ENCODE results near the gene SETMAR. TPM values are rescaled to one million over a fixed set of nuclear protein-coding genes. Genes with fewer than 3 reads are reported as not detected.

The SETMAR gene
- total and polyA plus RNA-seq, 2 of the 8 experiments (the other 6 are each of a cell fraction or from before 2014, with no cell fraction given), result 16.1 to 25.3 TPM

GRCh38 chr3:4336850-4337546, 33.8 kb downstream of the SETMAR start:
- no peak overlapping the region for H4K91ac ChIP-seq (replicated peaks; ENCODE audit: insufficient read length, low read length)
- H3K36me3 ChIP-seq (ENCODE audit: control insufficient read depth in 2 of 4, insufficient read depth in 4 of 4, low read length in 3 of 4), result no peaks in the 10 kb centered on the region
- no peaks in the 10 kb centered on the region for H3K79me1 ChIP-seq (ENCODE audit: low read depth, low read length)
- H3K9ac ChIP-seq (replicated peaks in 1 of 4; ENCODE audit: extremely low read depth in 1 of 4, low read depth in 3 of 4, low read length in 3 of 4), result no peak overlapping the region
- no peak for FAIRE-seq
- 78% methylated on average over 3 of the region's 3 CpGs; no CpG with 5 or more reads in 1 of the 2 experiments for WGBS, 2 experiments (ENCODE audit: extremely low coverage in 1 of 2, insufficient coverage in 1 of 2, insufficient read length in 1 of 2, insufficient replicate concordance in 2 of 2, low coverage in 1 of 2, low lambda C conversion rate in 2 of 2, missing lambda C conversion rate in 1 of 2)
- no peak overlapping the region for H2BK120ac ChIP-seq (replicated peaks; ENCODE audit: low read depth, low read length)
- H3K4me1 ChIP-seq (replicated peaks in 1 of 4; ENCODE audit: control insufficient read depth in 3 of 4, insufficient read depth in 4 of 4, low read length in 3 of 4), result peaks cover 1 to 11% (median 6%) of the 10 kb centered on the region in 4 experiments; a peak in 4 of 7 replicates
- H3K79me2 ChIP-seq (ENCODE audit: control insufficient read depth in 1 of 2, insufficient read depth in 2 of 2, low read length in 2 of 2), result no peaks in the 10 kb centered on the region
- H3K18ac ChIP-seq (ENCODE audit: extremely low read depth, low read length), result no peak overlapping the region
- no peak overlapping the region for H3K56ac ChIP-seq (replicated peaks; ENCODE audit: insufficient read length, low read depth, low read length)
- H3K4me3 ChIP-seq (ENCODE audit: extremely low read depth in 1 of 4, insufficient read depth in 2 of 4, low read depth in 3 of 4, low read length in 4 of 4), result no peak overlapping the region
- DNase-seq (ENCODE audit: low read depth in 1 of 2, low spot score in 2 of 2), result no peak
- no peaks in the 10 kb centered on the region for H4K20me1 ChIP-seq (replicated peaks in 1 of 2; ENCODE audit: control insufficient read depth in 1 of 2, insufficient read depth in 2 of 2, low read length in 2 of 2)
- H3K4ac ChIP-seq (replicated peaks; ENCODE audit: insufficient read length, low read depth, low read length), result no peak overlapping the region
- H2AFZ ChIP-seq (ENCODE audit: low read length), result no peak overlapping the region
- H2BK5ac ChIP-seq (ENCODE audit: low read depth, low read length), result no peak overlapping the region
- no peak overlapping the region for H3K23ac ChIP-seq (ENCODE audit: insufficient read length)
- no peaks in the 10 kb centered on the region for H3K9me3 ChIP-seq (ENCODE audit: insufficient read depth in 2 of 2, low read depth in 1 of 2, low read length in 1 of 2)
- no peak overlapping the region for H2AK5ac ChIP-seq (ENCODE audit: low read depth, low read length)
- H3K23me2 ChIP-seq (ENCODE audit: low read depth, low read length), result 0 out of 2 replicates have a peak, but pooled peaks cover 2% of the 10 kb centered on the region
- H4K8ac ChIP-seq (ENCODE audit: extremely low read depth, insufficient read depth, low read length), result no peak overlapping the region
- no peak overlapping the region for H3K27ac ChIP-seq (ENCODE audit: low read depth, low read length)
- no peak overlapping the region for H2BK20ac ChIP-seq (ENCODE audit: low read length)
- H2BK15ac ChIP-seq (ENCODE audit: low read length), result no peak overlapping the region
- H3K4me2 ChIP-seq (ENCODE audit: insufficient read depth in 1 of 2, low read depth in 2 of 2, low read length in 2 of 2), result no peak overlapping the region
- no peak overlapping the region for H4K5ac ChIP-seq (ENCODE audit: insufficient read length, low read depth, low read length)
- ChIA-PET CTCF (ENCODE audit: partially characterized antibody) (interaction anchor here (2.3 to 4.2 kb wide), 3 partner anchors 14 to 22 kb away, joined by 6 to 21 read pairs (median 13); no protein-coding TSS in a partner anchor), POLR2A (ENCODE audit: partially characterized antibody) (no interaction called here)
- H2BK12ac ChIP-seq (ENCODE audit: low read depth, low read length), result no peak overlapping the region
- H3K27me3 ChIP-seq (replicated peaks in 1 of 4; ENCODE audit: control insufficient read depth in 3 of 4, extremely low read depth in 1 of 4, insufficient read depth in 3 of 4, low read length in 3 of 4), result no peaks in the 10 kb centered on the region
- H3K14ac ChIP-seq (ENCODE audit: insufficient read length), result no peak overlapping the region
- TF ChIP-seq SIX5 (IDR thresholded peaks at IDR 0.05; ENCODE audit: low read depth, low read length) (no peak), JUND (IDR thresholded peaks at IDR 0.05; ENCODE audit: low read length) (no peak), CREB1 (IDR thresholded peaks at IDR 0.05) (no peak), SUZ12 (IDR thresholded peaks at IDR 0.05; ENCODE audit: low read length) (no peak), SRF (IDR thresholded peaks at IDR 0.05; ENCODE audit: low read depth, low read length) (no peak), RNF2 (IDR thresholded peaks at IDR 0.05; ENCODE audit: borderline replicate concordance, low read depth, low read length, missing control alignments, poor library complexity, severe bottlenecking) (no peak), KDM1A (IDR thresholded peaks at IDR 0.05; ENCODE audit: borderline replicate concordance, low read length) (no peak), SP4 (IDR thresholded peaks at IDR 0.05; ENCODE audit: low read length) (no peak), TEAD4 (IDR thresholded peaks at IDR 0.05; ENCODE audit: low read depth, low read length) (no peak), GABPA (IDR thresholded peaks at IDR 0.05; ENCODE audit: borderline replicate concordance, insufficient read depth, low read length) (no peak), POLR2AphosphoS5 (IDR thresholded peaks at IDR 0.05; ENCODE audit: low read depth, low read length) (no peak), BCL11A (IDR thresholded peaks at IDR 0.05; ENCODE audit: low read depth in 2 of 2, low read length in 2 of 2) (no peak), YY1 (IDR thresholded peaks at IDR 0.05; ENCODE audit: low read depth, low read length) (no peak), TAF1 (IDR thresholded peaks at IDR 0.05; ENCODE audit: low read depth, low read length) (no peak)
